Fibroblast of villous mesenchyme (primary cell): ENCODE data around the gene PARP15. TPM values are rescaled to one million over a fixed set of nuclear protein-coding genes. Genes with fewer than 3 reads are reported as not detected.

Experiments used
- DNase-seq: peaks from one replicate; pipeline ENCODE4 v3.0.0-alpha.2; 2010; ENCODE audit warnings: low read depth
- H3K4me3 ChIP-seq: 2 replicates; pipeline ENCODE4 v1.5.1; 2011; ENCODE audit warnings: low read depth, mild to moderate bottlenecking, low read length
- CTCF ChIP-seq: IDR thresholded peaks from 2 replicates; pipeline ENCODE4 v1.5.1; 2012; ENCODE audit warnings: low read depth, mild to moderate bottlenecking, low read length; ENCODE audit not compliant: insufficient read depth
- total RNA-seq: library from RNA; depleted of rRNA; stranded (reverse); fragments of >200 nt; gene quantifications from 2 replicates; pipeline ENCODE4 v1.2.3, GENCODE V29; 2012

Gene PARP15
- total RNA-seq, 1 donor = under 0.01 TPM

- no peak for TF ChIP-seq CTCF
These were observed 99.3 kb downstream of the PARP15 start for GRCh38 chr3:122676759-122677158.

GRCh38 chr3:122677216-122677615, 99.8 kb downstream of the PARP15 start:
- H3K4me3 ChIP-seq = no peak overlapping the region
- TF ChIP-seq CTCF = no peak
- no peak for DNase-seq

More at GRCh38 chr3:122676759-122677158, 99.3 kb downstream of the PARP15 start:
- peak; percentile 34 for DNase-seq
- no peak overlapping the region for H3K4me3 ChIP-seq

GRCh38 chr3:122678506-122678905, 101.1 kb downstream of the PARP15 start:
- H3K4me3 ChIP-seq = no peak overlapping the region
- no peak for TF ChIP-seq CTCF
- no peak for DNase-seq

GRCh38 chr3:122679085-122679881, 101.8 kb downstream of the PARP15 start:
- DNase-seq = peak; percentile 82
- H3K4me3 ChIP-seq = peak overlapping the region; percentile 71
- TF ChIP-seq CTCF = peak; percentile 71

GRCh38 chr3:122679882-122680474, 102.5 kb downstream of the PARP15 start:
- TF ChIP-seq CTCF = no peak
- peak overlapping the region; percentile 71 for H3K4me3 ChIP-seq
- DNase-seq = peak; percentile 59

- DNase-seq = peak; percentile 88
- peak; percentile 12 for TF ChIP-seq CTCF
- peak within 1 kb of the TSS; percentile 71 for H3K4me3 ChIP-seq
These were observed 103.2 kb downstream of the PARP15 start, which contains the start of gene PARP14 for GRCh38 chr3:122680475-122681283. Gene PARP14 (plus strand): TSS chr3:122680839. CDS start chr3:122680884, 45 bp downstream.
